H9 (cell line): ENCODE data around the gene CYP1B1. TPM values are rescaled to one million over a fixed set of nuclear protein-coding genes. Genes with fewer than 3 reads are reported as not detected.

Experiments used
- DNase-seq: peaks from one replicate; pipeline ENCODE4 v3.0.0-alpha.2; 2017
- H2AFZ ChIP-seq: one replicate; pipeline ENCODE4 v1.6.1; 2013; ENCODE audit warnings: mild to moderate bottlenecking, low read length, control low read depth, moderate library complexity
- H2AK5ac ChIP-seq: 2 replicates; pipeline ENCODE4 v1.6.1; 2013; ENCODE audit warnings: low read length, control low read depth, mixed read lengths; ENCODE audit not compliant: insufficient read length
- H2BK120ac ChIP-seq: one replicate; pipeline ENCODE4 v1.6.1; 2013; ENCODE audit warnings: low read depth, mild to moderate bottlenecking, low read length, control low read depth, inconsistent platforms; ENCODE audit not compliant: poor library complexity, severe bottlenecking
- H2BK12ac ChIP-seq: 2 replicates; pipeline ENCODE4 v1.6.1; 2013; ENCODE audit warnings: low read length, control low read depth, mixed read lengths, low read depth; ENCODE audit not compliant: insufficient read length
- H2BK15ac ChIP-seq: 2 replicates; pipeline ENCODE4 v1.6.1; 2013; ENCODE audit warnings: low read depth, low read length, control low read depth
- H2BK20ac ChIP-seq: one replicate; pipeline ENCODE4 v1.6.1; 2013; ENCODE audit warnings: low read depth, mild to moderate bottlenecking, low read length, control low read depth, inconsistent platforms; ENCODE audit not compliant: poor library complexity, severe bottlenecking
- H2BK5ac ChIP-seq: 2 replicates; pipeline ENCODE4 v1.6.1; 2013; ENCODE audit warnings: low read length, control low read depth, mixed read lengths; ENCODE audit not compliant: insufficient read length
- H3K14ac ChIP-seq: 2 replicates; pipeline ENCODE4 v1.6.1; 2013; ENCODE audit warnings: low read length, control low read depth; ENCODE audit not compliant: insufficient read depth
- H3K18ac ChIP-seq: 2 replicates; pipeline ENCODE4 v1.6.1; 2013; ENCODE audit warnings: low read depth, mild to moderate bottlenecking, mixed read lengths, low read length, control low read depth; ENCODE audit not compliant: insufficient read length
- H3K23ac ChIP-seq: 2 replicates; pipeline ENCODE4 v1.6.1; 2013; ENCODE audit warnings: low read length, control low read depth, mixed read lengths, low read depth; ENCODE audit not compliant: insufficient read length
- H3K23me2 ChIP-seq: 2 replicates; pipeline ENCODE4 v1.6.1; 2013; ENCODE audit warnings: low read depth, mild to moderate bottlenecking, mixed read lengths, low read length, control low read depth; ENCODE audit not compliant: insufficient read length, poor library complexity, severe bottlenecking
- H3K27ac ChIP-seq: 2 replicates; pipeline ENCODE4 v1.5.1; 2013; ENCODE audit warnings: low read length, control low read depth, mixed read lengths, low read depth; ENCODE audit not compliant: insufficient read length
- H3K27me3 ChIP-seq: 2 replicates; pipeline ENCODE4 v1.6.1; 2013; ENCODE audit warnings: low read length, control low read depth, inconsistent platforms; ENCODE audit not compliant: insufficient read depth
- H3K4ac ChIP-seq: 2 replicates; pipeline ENCODE4 v1.6.1; 2013; ENCODE audit warnings: low read depth, mild to moderate bottlenecking, control low read depth, inconsistent platforms, low read length, moderate library complexity
- H3K4me1 ChIP-seq: 2 replicates; pipeline ENCODE4 v1.6.1; 2013; ENCODE audit warnings: low read length, control low read depth, inconsistent platforms; ENCODE audit not compliant: insufficient read depth
- H3K4me2 ChIP-seq: 2 replicates; pipeline ENCODE4 v1.6.1; 2013; ENCODE audit warnings: low read length, control low read depth, mixed read lengths; ENCODE audit not compliant: insufficient read length, insufficient read depth
- H3K56ac ChIP-seq: 2 replicates; pipeline ENCODE4 v1.6.1; 2013; ENCODE audit warnings: low read depth, mild to moderate bottlenecking, mixed read lengths, low read length, control low read depth; ENCODE audit not compliant: insufficient read length
- H3K79me1 ChIP-seq: 2 replicates; pipeline ENCODE4 v1.6.1; 2013; ENCODE audit warnings: low read depth, mild to moderate bottlenecking, moderate library complexity, low read length, control low read depth, inconsistent platforms; ENCODE audit not compliant: insufficient read depth, poor library complexity, severe bottlenecking
- H3K79me2 ChIP-seq: 2 replicates; pipeline ENCODE4 v1.6.1; 2013; ENCODE audit warnings: low read length, control low read depth, inconsistent platforms; ENCODE audit not compliant: insufficient read depth
- H3K9ac ChIP-seq: 2 replicates; pipeline ENCODE4 v1.6.1; 2013; ENCODE audit warnings: low read length, control low read depth, mixed read lengths; ENCODE audit not compliant: insufficient read length; ENCODE audit errors: extremely low read depth
- H3K9me3 ChIP-seq: one replicate; pipeline ENCODE4 v1.6.1; 2013; ENCODE audit warnings: low read depth, low read length, inconsistent platforms; ENCODE audit not compliant: control insufficient read depth
- H3T11ph ChIP-seq: one replicate; pipeline ENCODE4 v1.6.1; 2013; ENCODE audit warnings: mild to moderate bottlenecking, low read length, control low read depth, inconsistent platforms
- H4K20me1 ChIP-seq: one replicate; pipeline ENCODE4 v1.6.1; 2013; ENCODE audit not compliant: control insufficient read depth, insufficient read length, insufficient read depth
- H4K5ac ChIP-seq: 2 replicates; pipeline ENCODE4 v1.6.1; 2013; ENCODE audit warnings: low read depth, mild to moderate bottlenecking, mixed read lengths, low read length, control low read depth; ENCODE audit not compliant: insufficient read length
- H4K8ac ChIP-seq: replicated peaks from 2 replicates; pipeline ENCODE4 v1.6.1; 2013; ENCODE audit warnings: low read length, control low read depth, mixed read lengths, low read depth; ENCODE audit not compliant: insufficient read length
- H4K91ac ChIP-seq: 2 replicates; pipeline ENCODE4 v1.6.1; 2013; ENCODE audit warnings: low read depth, mild to moderate bottlenecking, moderate library complexity, mixed read lengths, low read length, control low read depth; ENCODE audit not compliant: insufficient read length
- H3K27ac Mint-ChIP-seq, 3 experiments: 2 replicates in 2 of 3; 3 replicates in 1 of 3; pipeline ENCODE4 v1.8.0; 2020 to 2021; ENCODE audit warnings: mixed read lengths in 3 of 3, mild to moderate bottlenecking in 1 of 3, moderate library complexity in 1 of 3
- H3K27me3 Mint-ChIP-seq: 2 replicates; pipeline ENCODE4 v1.8.0; 2021; ENCODE audit warnings: low read depth, mild to moderate bottlenecking, moderate library complexity, mixed read lengths
- H3K36me3 Mint-ChIP-seq, 3 experiments: 2 replicates in 2 of 3; 3 replicates in 1 of 3; pipeline ENCODE4 v1.8.0; 2020 to 2021; ENCODE audit warnings: low read depth in 3 of 3, mixed read lengths in 3 of 3; ENCODE audit not compliant: insufficient read depth in 1 of 3
- H3K4me1 Mint-ChIP-seq, 2 experiments: 2 replicates each; pipeline ENCODE4 v1.8.0; 2020; ENCODE audit warnings: mixed read lengths in 2 of 2
- H3K4me3 Mint-ChIP-seq, 2 experiments: 2 replicates in 1 of 2; 3 replicates in 1 of 2; pipeline ENCODE4 v1.8.0; 2020 to 2021; ENCODE audit warnings: mild to moderate bottlenecking in 2 of 2, mixed read lengths in 2 of 2, moderate library complexity in 1 of 2
- H3K9me3 Mint-ChIP-seq, 2 experiments: 2 replicates in 1 of 2; 3 replicates in 1 of 2; pipeline ENCODE4 v1.8.0; 2020; ENCODE audit warnings: mild to moderate bottlenecking in 2 of 2, mixed read lengths in 2 of 2, moderate library complexity in 1 of 2
- WGBS: extraction: QIAGEN DNeasy Blood & Tissue Kit; methylation state at CpG from one replicate; pipeline ENCODE4 v1.1.7; 2013; ENCODE audit warnings: missing lambda C conversion rate, low lambda C conversion rate, mixed read lengths; ENCODE audit not compliant: insufficient read length; ENCODE audit errors: extremely low coverage; 5-methylcytosine and 5-hydroxymethylcytosine counted together
- total RNA-seq: library from RNA; stranded (reverse); gene quantifications from 2 replicates; pipeline ENCODE4 v1.2.1, GENCODE V29; 2021
- TF ChIP-seq, protein P1 (sequence below): fragments of 200-600 bp; sonication (generic); conservative IDR thresholded peaks from 3 replicates; pipeline ENCODE4 v1.8.0; 2021; ENCODE audit warnings: antibody characterized with exemption, mild to moderate bottlenecking

CYP1B1 gene
- total RNA-seq, 1 experiment from 2014 or later: 2.7 TPM

DNA sequence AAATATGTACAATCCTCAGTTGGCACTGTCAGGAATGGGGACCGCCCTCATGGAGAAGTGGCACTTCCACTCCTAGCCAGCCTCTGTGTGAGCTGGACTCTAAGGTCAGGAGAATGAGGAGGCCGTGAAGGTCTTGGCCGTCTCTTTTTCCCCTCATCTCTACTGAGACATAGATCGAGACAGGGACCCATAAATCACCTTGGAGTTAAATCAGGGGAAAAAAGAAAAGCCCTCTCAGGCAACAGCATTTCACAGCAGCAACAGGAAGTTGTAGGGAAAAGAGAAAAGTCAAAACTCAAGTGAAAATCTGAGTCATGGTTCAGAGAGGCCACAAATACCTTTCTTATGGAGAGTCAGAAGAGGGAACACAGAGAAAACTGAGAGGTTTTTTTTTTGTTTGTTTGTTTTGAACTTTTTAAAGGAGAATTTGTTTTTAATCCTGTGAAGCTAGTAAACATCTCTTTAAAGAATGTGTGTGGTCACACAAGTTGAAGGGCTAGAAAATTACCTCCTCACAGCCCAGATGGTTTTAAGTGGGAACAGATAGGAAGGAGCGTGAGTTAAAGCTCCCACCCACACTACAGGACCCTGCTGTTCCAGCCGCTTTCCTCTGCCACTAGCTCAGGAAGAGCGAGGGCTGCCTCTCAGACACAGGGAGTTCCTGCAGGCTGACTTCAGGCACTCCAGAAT, 30.6 kb upstream of the CYP1B1 start:
- H3K27ac ChIP-seq: peak overlapping the region; percentile 30
- H3K9ac ChIP-seq: peak overlapping the region; percentile 17
- TF ChIP-seq, protein P1, sequence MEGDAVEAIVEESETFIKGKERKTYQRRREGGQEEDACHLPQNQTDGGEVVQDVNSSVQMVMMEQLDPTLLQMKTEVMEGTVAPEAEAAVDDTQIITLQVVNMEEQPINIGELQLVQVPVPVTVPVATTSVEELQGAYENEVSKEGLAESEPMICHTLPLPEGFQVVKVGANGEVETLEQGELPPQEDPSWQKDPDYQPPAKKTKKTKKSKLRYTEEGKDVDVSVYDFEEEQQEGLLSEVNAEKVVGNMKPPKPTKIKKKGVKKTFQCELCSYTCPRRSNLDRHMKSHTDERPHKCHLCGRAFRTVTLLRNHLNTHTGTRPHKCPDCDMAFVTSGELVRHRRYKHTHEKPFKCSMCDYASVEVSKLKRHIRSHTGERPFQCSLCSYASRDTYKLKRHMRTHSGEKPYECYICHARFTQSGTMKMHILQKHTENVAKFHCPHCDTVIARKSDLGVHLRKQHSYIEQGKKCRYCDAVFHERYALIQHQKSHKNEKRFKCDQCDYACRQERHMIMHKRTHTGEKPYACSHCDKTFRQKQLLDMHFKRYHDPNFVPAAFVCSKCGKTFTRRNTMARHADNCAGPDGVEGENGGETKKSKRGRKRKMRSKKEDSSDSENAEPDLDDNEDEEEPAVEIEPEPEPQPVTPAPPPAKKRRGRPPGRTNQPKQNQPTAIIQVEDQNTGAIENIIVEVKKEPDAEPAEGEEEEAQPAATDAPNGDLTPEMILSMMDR: no peak
- DNase-seq: no peak
- H3K79me2 ChIP-seq: no peaks in the 10 kb centered on the region
- H3K23ac ChIP-seq: no peak overlapping the region
- H3K4ac ChIP-seq: no peak overlapping the region
- peaks cover 37 to 55% of the 10 kb centered on the region in 2 experiments for H3K4me1 Mint-ChIP-seq
- no peak overlapping the region for H3T11ph ChIP-seq
- H2AK5ac ChIP-seq: no peak overlapping the region
- peaks cover 5 to 13% of the 10 kb centered on the region in 2 experiments; a peak in 4 of 5 replicates for H3K9me3 Mint-ChIP-seq
- no peak overlapping the region for H2BK5ac ChIP-seq
- no peaks in the 10 kb centered on the region for H3K9me3 ChIP-seq
- peaks cover 12% of the 10 kb centered on the region for H3K27me3 Mint-ChIP-seq
- H3K4me2 ChIP-seq: no peak overlapping the region
- peak overlapping the region; percentile 50 for H2BK120ac ChIP-seq
- no peak overlapping the region for H4K8ac ChIP-seq
- H4K5ac ChIP-seq: no peak overlapping the region
- H4K20me1 ChIP-seq: no peaks in the 10 kb centered on the region
- peak overlapping the region; percentile 58 for H3K18ac ChIP-seq
- no peaks in the 10 kb centered on the region for H3K79me1 ChIP-seq
- H3K23me2 ChIP-seq: no peaks in the 10 kb centered on the region
- no peaks in the 10 kb centered on the region for H3K27me3 ChIP-seq
- H2BK20ac ChIP-seq: no peak overlapping the region
- H3K14ac ChIP-seq: peak overlapping the region; percentile 81; the same call in 1 of the 2 replicates
- no peak overlapping the region for H2BK15ac ChIP-seq
- WGBS: no CpG with 5 or more reads among the region's 7 CpGs
- H3K56ac ChIP-seq: peak overlapping the region; percentile 46
- H4K91ac ChIP-seq: no peak overlapping the region
- peak overlapping the region; percentile 82 to 97 (median 96) for H3K27ac Mint-ChIP-seq
- H2BK12ac ChIP-seq: peak overlapping the region; percentile 90
- H3K36me3 Mint-ChIP-seq: peaks cover 0 to 12% (median 2%) of the 10 kb centered on the region in 3 experiments; a peak in 5 of 7 replicates
- H3K4me1 ChIP-seq: peaks cover 11% of the 10 kb centered on the region
- H3K4me3 Mint-ChIP-seq: peak overlapping the region in 1 of 2 experiments; percentile 12; a peak in 1 of 5 replicates
- no peak overlapping the region for H2AFZ ChIP-seq
